Measurements from ENCODE around the gene SCN8A. TPM values are rescaled to one million over a fixed set of nuclear protein-coding genes. Genes with fewer than 3 reads are reported as not detected.
A peak's percentile ranks its signal among the peaks of the same experiment; 100 is the strongest.

SCN8A gene
- total and polyA plus RNA-seq, 2 experiments from 2014 or later: 1.1 to 2.6 TPM

DNA sequence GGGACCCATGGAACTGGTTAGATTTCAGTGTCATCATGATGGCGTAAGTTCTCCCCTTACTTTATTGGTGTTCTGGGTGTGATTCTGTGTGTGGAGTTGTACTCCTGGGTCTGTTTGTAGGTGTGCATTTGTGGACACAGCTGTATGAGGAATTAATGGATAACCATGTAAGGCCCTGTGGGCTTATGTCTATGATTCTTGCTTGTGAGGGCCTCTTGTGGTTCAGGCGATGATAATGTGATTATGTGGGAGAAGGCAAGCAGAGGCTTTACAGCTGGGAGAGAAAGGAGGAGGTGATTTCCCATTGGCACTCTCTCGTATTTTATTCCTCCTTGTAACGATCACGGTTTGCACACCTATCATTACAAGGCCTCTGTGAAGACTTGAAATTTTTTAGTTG is 96.1 kb downstream of the SCN8A start:
- DNase-seq (ENCODE audit: low spot score): peak; percentile 24
- H3K4me1 ChIP-seq (ENCODE audit: insufficient read depth): peaks cover 16% of the 10 kb centered on the region
- H4K20me1 ChIP-seq (ENCODE audit: insufficient read depth, poor library complexity, severe bottlenecking): no peaks in the 10 kb centered on the region
- H3K36me3 ChIP-seq (replicated peaks; ENCODE audit: insufficient read depth, low read depth): no peaks in the 10 kb centered on the region
- no peak overlapping the region for H3K4me3 ChIP-seq
- H3K27me3 ChIP-seq: no peaks in the 10 kb centered on the region
- H2AFZ ChIP-seq: no peak overlapping the region
- H3K9me3 ChIP-seq (ENCODE audit: low read depth): no peaks in the 10 kb centered on the region
- peak overlapping the region; percentile 87 for H3K27ac ChIP-seq
- TF ChIP-seq EZH2 (IDR thresholded peaks at IDR 0.05; ENCODE audit: borderline replicate concordance) (no peak), EZH2phosphoT487 (IDR thresholded peaks at IDR 0.05; ENCODE audit: low read depth, severe bottlenecking, unreplicated experiment) (no peak)
- TF ChIP-seq, protein P1, sequence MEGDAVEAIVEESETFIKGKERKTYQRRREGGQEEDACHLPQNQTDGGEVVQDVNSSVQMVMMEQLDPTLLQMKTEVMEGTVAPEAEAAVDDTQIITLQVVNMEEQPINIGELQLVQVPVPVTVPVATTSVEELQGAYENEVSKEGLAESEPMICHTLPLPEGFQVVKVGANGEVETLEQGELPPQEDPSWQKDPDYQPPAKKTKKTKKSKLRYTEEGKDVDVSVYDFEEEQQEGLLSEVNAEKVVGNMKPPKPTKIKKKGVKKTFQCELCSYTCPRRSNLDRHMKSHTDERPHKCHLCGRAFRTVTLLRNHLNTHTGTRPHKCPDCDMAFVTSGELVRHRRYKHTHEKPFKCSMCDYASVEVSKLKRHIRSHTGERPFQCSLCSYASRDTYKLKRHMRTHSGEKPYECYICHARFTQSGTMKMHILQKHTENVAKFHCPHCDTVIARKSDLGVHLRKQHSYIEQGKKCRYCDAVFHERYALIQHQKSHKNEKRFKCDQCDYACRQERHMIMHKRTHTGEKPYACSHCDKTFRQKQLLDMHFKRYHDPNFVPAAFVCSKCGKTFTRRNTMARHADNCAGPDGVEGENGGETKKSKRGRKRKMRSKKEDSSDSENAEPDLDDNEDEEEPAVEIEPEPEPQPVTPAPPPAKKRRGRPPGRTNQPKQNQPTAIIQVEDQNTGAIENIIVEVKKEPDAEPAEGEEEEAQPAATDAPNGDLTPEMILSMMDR (IDR thresholded peaks at IDR 0.05; ENCODE audit: poor library complexity): no peak
- H3K4me2 ChIP-seq: peak overlapping the region; percentile 51
- 66% methylated on average over 5 of the region's 5 CpGs for WGBS (ENCODE audit: low lambda C conversion rate, missing lambda C conversion rate)
- H3K79me2 ChIP-seq: no peaks in the 10 kb centered on the region
- H3K9me2 ChIP-seq (replicated peaks; ENCODE audit: insufficient read depth): no peaks in the 10 kb centered on the region

DNA sequence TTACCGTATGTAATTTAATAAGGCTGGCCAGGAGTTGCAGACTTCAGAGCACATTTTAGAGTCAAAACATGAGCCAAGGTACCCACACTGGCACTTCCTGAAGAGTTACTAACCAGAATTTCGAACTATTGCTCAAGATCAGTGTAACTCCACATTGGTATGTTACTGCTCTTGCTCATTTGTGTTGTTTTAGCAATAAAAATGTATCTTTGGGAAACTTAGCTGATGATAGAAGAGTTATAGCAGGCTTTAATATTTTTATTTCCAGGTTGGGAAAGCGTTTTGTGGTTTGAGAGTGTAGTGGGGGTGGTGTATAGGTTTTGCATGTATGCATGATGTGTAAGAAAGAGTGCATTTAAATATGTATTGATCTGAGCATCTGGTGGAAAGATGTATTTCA is 96.6 kb downstream of the SCN8A start:
- no peaks in the 10 kb centered on the region for H4K20me1 ChIP-seq (ENCODE audit: insufficient read depth, poor library complexity, severe bottlenecking)
- no peak overlapping the region for H3K4me2 ChIP-seq
- H3K27me3 ChIP-seq: no peaks in the 10 kb centered on the region
- H3K9me3 ChIP-seq (ENCODE audit: low read depth): no peaks in the 10 kb centered on the region
- no peaks in the 10 kb centered on the region for H3K9me2 ChIP-seq (replicated peaks; ENCODE audit: insufficient read depth)
- no peaks in the 10 kb centered on the region for H3K79me2 ChIP-seq
- no peak overlapping the region for H3K4me3 ChIP-seq
- no peak overlapping the region for H2AFZ ChIP-seq
- H3K27ac ChIP-seq: peak overlapping the region; percentile 87
- no peaks in the 10 kb centered on the region for H3K36me3 ChIP-seq (replicated peaks; ENCODE audit: insufficient read depth, low read depth)
- H3K4me1 ChIP-seq (ENCODE audit: insufficient read depth): peaks cover 16% of the 10 kb centered on the region
- 79% methylated on average over 3 of the region's 3 CpGs for WGBS (ENCODE audit: low lambda C conversion rate, missing lambda C conversion rate)
- no peak for DNase-seq (ENCODE audit: low spot score)
- TF ChIP-seq, protein P1 (IDR thresholded peaks at IDR 0.05; ENCODE audit: poor library complexity): no peak
- TF ChIP-seq EZH2 (IDR thresholded peaks at IDR 0.05; ENCODE audit: borderline replicate concordance): no peak
- TF ChIP-seq EZH2phosphoT487 (IDR thresholded peaks at IDR 0.05; ENCODE audit: low read depth, severe bottlenecking, unreplicated experiment): no peak

DNA sequence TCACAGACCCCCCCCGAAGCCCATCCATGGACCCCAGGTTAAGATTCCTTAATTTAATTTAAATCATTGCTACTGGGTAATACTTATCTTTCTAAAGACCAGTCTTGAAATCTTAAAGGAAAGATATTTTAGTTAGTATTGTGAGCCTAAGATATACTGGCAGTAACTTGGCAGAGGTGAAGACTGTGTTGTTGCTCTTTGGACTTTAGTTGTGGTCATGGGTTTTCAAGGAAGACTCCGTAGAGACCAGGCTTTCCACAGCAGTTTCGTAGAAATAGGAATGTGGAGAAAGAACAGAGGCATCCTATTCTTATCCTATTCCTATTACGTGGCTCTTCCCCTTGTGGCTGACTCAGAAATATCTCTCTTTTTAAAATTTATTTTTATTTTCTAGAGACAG is 99.0 kb downstream of the SCN8A start:
- no peak overlapping the region for H3K4me2 ChIP-seq
- no peak overlapping the region for H2AFZ ChIP-seq
- no peaks in the 10 kb centered on the region for H3K36me3 ChIP-seq (replicated peaks; ENCODE audit: insufficient read depth, low read depth)
- DNase-seq (ENCODE audit: low spot score): no peak
- no peaks in the 10 kb centered on the region for H4K20me1 ChIP-seq (ENCODE audit: insufficient read depth, poor library complexity, severe bottlenecking)
- no peak overlapping the region for H3K27ac ChIP-seq
- TF ChIP-seq, protein P1 (IDR thresholded peaks at IDR 0.05; ENCODE audit: poor library complexity): no peak
- TF ChIP-seq EZH2 (IDR thresholded peaks at IDR 0.05; ENCODE audit: borderline replicate concordance) (no peak), EZH2phosphoT487 (IDR thresholded peaks at IDR 0.05; ENCODE audit: low read depth, severe bottlenecking, unreplicated experiment) (no peak)
- H3K4me1 ChIP-seq (ENCODE audit: insufficient read depth): peaks cover 16% of the 10 kb centered on the region
- H3K4me3 ChIP-seq: no peak overlapping the region
- no peaks in the 10 kb centered on the region for H3K79me2 ChIP-seq
- H3K9me3 ChIP-seq (ENCODE audit: low read depth): no peaks in the 10 kb centered on the region
- 82% methylated on average over 4 of the region's 4 CpGs for WGBS (ENCODE audit: low lambda C conversion rate, missing lambda C conversion rate)
- H3K9me2 ChIP-seq (replicated peaks; ENCODE audit: insufficient read depth): no peaks in the 10 kb centered on the region
- no peaks in the 10 kb centered on the region for H3K27me3 ChIP-seq

GRCh38 chr12:51692016-51692415 is 101.0 kb downstream of the SCN8A start:
- peaks cover 10% of the 10 kb centered on the region for H3K4me1 ChIP-seq (ENCODE audit: insufficient read depth)
- no peak overlapping the region for H3K27ac ChIP-seq
- no peak for DNase-seq (ENCODE audit: low spot score)
- H2AFZ ChIP-seq: no peak overlapping the region
- no peaks in the 10 kb centered on the region for H3K79me2 ChIP-seq
- no peak overlapping the region for H3K4me3 ChIP-seq
- H3K4me2 ChIP-seq: no peak overlapping the region
- no peaks in the 10 kb centered on the region for H4K20me1 ChIP-seq (ENCODE audit: insufficient read depth, poor library complexity, severe bottlenecking)
- TF ChIP-seq EZH2phosphoT487 (IDR thresholded peaks at IDR 0.05; ENCODE audit: low read depth, severe bottlenecking, unreplicated experiment) (no peak), EZH2 (IDR thresholded peaks at IDR 0.05; ENCODE audit: borderline replicate concordance) (no peak)
- TF ChIP-seq, protein P1 (IDR thresholded peaks at IDR 0.05; ENCODE audit: poor library complexity): no peak
- H3K27me3 ChIP-seq: no peaks in the 10 kb centered on the region
- H3K36me3 ChIP-seq (replicated peaks; ENCODE audit: insufficient read depth, low read depth): no peaks in the 10 kb centered on the region
- 85% methylated on average over 2 of the region's 2 CpGs for WGBS (ENCODE audit: low lambda C conversion rate, missing lambda C conversion rate)
- H3K9me3 ChIP-seq (ENCODE audit: low read depth): no peaks in the 10 kb centered on the region
- no peaks in the 10 kb centered on the region for H3K9me2 ChIP-seq (replicated peaks; ENCODE audit: insufficient read depth)
